NCI-H69 (cell line): ENCODE measurements around the gene SSTR4.

ENCODE experiments used
- DNase-seq: peaks from one replicate; lab custom pipeline; 2025; lab: John Stamatoyannopoulos, UW

SSTR4 gene

GRCh38 chr20:23086931-23087411 lies 51.9 kb downstream of the SSTR4 start:
- no peak for DNase-seq

GRCh38 chr20:23087587-23088251 lies 52.6 kb downstream of the SSTR4 start:
- DNase-seq, result no peak
